Stimulated activated CD4-positive, alpha-beta T cell treated with anti-CD3 and anti-CD28 coated beads, TNF-alpha, amount 100 ng/mL, for 4 hours (primary cell): ENCODE results near the gene TMEM175.
A peak's percentile ranks its signal among the peaks of the same experiment; 100 is the strongest.
"Not testable (repeated sequence)": the region's sequence is repeated elsewhere in the genome, so short reads cannot be mapped to it uniquely, and the experiment has no call there.

ENCODE experiments used
- DNase-seq, 3 experiments: peaks; one replicate each; pipeline ENCODE4 v3.0.0-alpha.2; 2020; ENCODE audit warnings: low read depth in 3 of 3

The TMEM175 gene

GRCh38 chr4:970854-971520 lies 38.7 kb downstream of the TMEM175 start:
- DNase-seq, result no peak

GRCh38 chr4:971666-972500 lies 39.6 kb downstream of the TMEM175 start:
- DNase-seq, result no peak

- peak; percentile 46 to 72 (median 68) for DNase-seq
Observed at GRCh38 chr4:972651-973424, 40.6 kb downstream of the TMEM175 start.

- DNase-seq, result peak; percentile 84 to 89 (median 84)
Observed at GRCh38 chr4:973431-974397, 41.5 kb downstream of the TMEM175 start, which contains the start of gene DGKQ. DGKQ (minus strand) TSS chr4:973569; CDS start chr4:973482, 87 bp downstream.

- no peak for DNase-seq
Observed at GRCh38 chr4:974668-975067, 42.4 kb downstream of the TMEM175 start.

- DNase-seq, result not testable (repeated sequence)
Observed at GRCh38 chr4:976016-976415, 43.8 kb downstream of the TMEM175 start.

GRCh38 chr4:978957-979701 lies 46.9 kb downstream of the TMEM175 start:
- no peak for DNase-seq

GRCh38 chr4:982291-982690 lies 50.0 kb downstream of the TMEM175 start:
- no peak for DNase-seq

- DNase-seq, result no peak
Observed at GRCh38 chr4:982814-983213, 50.6 kb downstream of the TMEM175 start.

GRCh38 chr4:984336-985054 lies 52.2 kb downstream of the TMEM175 start:
- no peak for DNase-seq

GRCh38 chr4:985123-985830 lies 53.0 kb downstream of the TMEM175 start:
- peak; percentile 48 to 65 (median 50) for DNase-seq

- no peak for DNase-seq
Observed at GRCh38 chr4:986428-986878, 54.2 kb downstream of the TMEM175 start.

GRCh38 chr4:986879-987623 lies 54.8 kb downstream of the TMEM175 start, which contains the start of gene IDUA:
IDUA (plus strand) TSS chr4:987044; CDS start chr4:987085, 41 bp downstream.
- DNase-seq, result peak; percentile 78 to 85 (median 83)

GRCh38 chr4:987624-988513 lies 55.6 kb downstream of the TMEM175 start:
- DNase-seq, result no peak

- DNase-seq, result no peak
Observed at GRCh38 chr4:988726-989721, 56.8 kb downstream of the TMEM175 start.
